ENCODE results near the gene ITPRIP. TPM values are rescaled to one million over a fixed set of nuclear protein-coding genes. Genes with fewer than 3 reads are reported as not detected.

Gene ITPRIP
- total RNA-seq, 2 experiments from 2014 or later: 26.6 to 27.1 TPM

GRCh38 chr10:104303594-104304355, 34.5 kb downstream of the ITPRIP start:
- Mint-ChIP-seq H3K27me3 (ENCODE audit: low read depth) (peaks cover 4% of the 10 kb centered on the region), H3K4me3 (no peak overlapping the region), H3K27ac (peak overlapping the region; percentile 64), H3K9me3 (ENCODE audit: insufficient read depth) (peaks cover 18% of the 10 kb centered on the region), H3K4me1 (ENCODE audit: low read depth) (peaks cover 72% of the 10 kb centered on the region), H3K36me3 (ENCODE audit: low read depth) (peaks cover 28% of the 10 kb centered on the region)
- CTCF ChIA-PET: interaction anchor here (1.1 to 13.8 kb wide), 7 partner anchors 10 to 49 kb away, joined by 3 to 303 read pairs (median 30); partner anchors contain the start of genes CFAP58, GSTO1, GSTO2 and ITPRIP
- DNase-seq: no peak
- ATAC-seq: no peak
- POLR2A ChIA-PET: interaction anchor here (0.6 to 1.0 kb wide), 3 partner anchors 34 to 348 kb away, joined by 3 read pairs; partner anchors contain the start of gene ITPRIP

- peaks cover 4% of the 10 kb centered on the region for H3K27me3 Mint-ChIP-seq (ENCODE audit: low read depth)
- CTCF ChIA-PET: interaction anchor here (2.3 to 13.8 kb wide), 4 partner anchors 8 to 48 kb away, joined by 8 to 303 read pairs (median 128); partner anchors contain the start of genes CFAP58, GSTO2 and ITPRIP
- peaks cover 56% of the 10 kb centered on the region for H3K4me1 Mint-ChIP-seq (ENCODE audit: low read depth)
- H3K9me3 Mint-ChIP-seq (ENCODE audit: insufficient read depth): peaks cover 18% of the 10 kb centered on the region
- POLR2A ChIA-PET: no interaction called here
- DNase-seq (no peak), ATAC-seq (no peak)
- H3K36me3 Mint-ChIP-seq (ENCODE audit: low read depth): peaks cover 18% of the 10 kb centered on the region
- H3K27ac Mint-ChIP-seq: no peak overlapping the region
- H3K4me3 Mint-ChIP-seq: no peak overlapping the region
Observed at GRCh38 chr10:104301907-104302690, 36.2 kb downstream of the ITPRIP start.

GRCh38 chr10:104300736-104301292, 37.5 kb downstream of the ITPRIP start:
- DNase-seq (peak; percentile 53), ATAC-seq (peak; percentile 40)
- H3K27ac Mint-ChIP-seq: peak overlapping the region; percentile 84
- peaks cover 18% of the 10 kb centered on the region for H3K36me3 Mint-ChIP-seq (ENCODE audit: low read depth)
- ChIA-PET CTCF (interaction anchor here (2.7 to 4.0 kb wide), 3 partner anchors 10 to 51 kb away, joined by 11 to 46 read pairs (median 43); partner anchors contain the start of gene CFAP58), POLR2A (interaction anchor here (0.8 to 1.0 kb wide), 2 partner anchors 21 to 1766 kb away, joined by 3 read pairs; no protein-coding TSS in a partner anchor)
- H3K4me1 Mint-ChIP-seq (ENCODE audit: low read depth): peaks cover 43% of the 10 kb centered on the region
- peaks cover 18% of the 10 kb centered on the region for H3K9me3 Mint-ChIP-seq (ENCODE audit: insufficient read depth)
- H3K27me3 Mint-ChIP-seq (ENCODE audit: low read depth): peaks cover 2% of the 10 kb centered on the region
- H3K4me3 Mint-ChIP-seq: no peak overlapping the region

GRCh38 chr10:104300002-104300735, 38.1 kb downstream of the ITPRIP start:
- CTCF ChIA-PET: interaction anchor here (1.0 to 4.0 kb wide), 5 partner anchors 10 to 51 kb away, joined by 3 to 46 read pairs (median 11); partner anchors contain the start of gene CFAP58
- H3K27ac Mint-ChIP-seq: peak overlapping the region; percentile 84
- ATAC-seq (no peak), DNase-seq (no peak)
- H3K4me3 Mint-ChIP-seq: no peak overlapping the region
- peaks cover 18% of the 10 kb centered on the region for H3K36me3 Mint-ChIP-seq (ENCODE audit: low read depth)
- H3K27me3 Mint-ChIP-seq (ENCODE audit: low read depth): peaks cover 4% of the 10 kb centered on the region
- peaks cover 39% of the 10 kb centered on the region for H3K4me1 Mint-ChIP-seq (ENCODE audit: low read depth)
- H3K9me3 Mint-ChIP-seq (ENCODE audit: insufficient read depth): peaks cover 18% of the 10 kb centered on the region
- POLR2A ChIA-PET: interaction anchor here (1.0 to 1.3 kb wide), 2 partner anchors 11 to 22 kb away, joined by 3 read pairs; no protein-coding TSS in a partner anchor

- H3K4me3 Mint-ChIP-seq: no peak overlapping the region
- CTCF ChIA-PET: interaction anchor here (0.9 to 4.0 kb wide), 9 partner anchors 9 to 52 kb away, joined by 3 to 46 read pairs (median 4); partner anchors contain the start of gene CFAP58
- H3K27me3 Mint-ChIP-seq (ENCODE audit: low read depth): peaks cover 10% of the 10 kb centered on the region
- peaks cover 18% of the 10 kb centered on the region for H3K36me3 Mint-ChIP-seq (ENCODE audit: low read depth)
- DNase-seq: no peak
- H3K9me3 Mint-ChIP-seq (ENCODE audit: insufficient read depth): peaks cover 18% of the 10 kb centered on the region
- no peak for ATAC-seq
- no peak overlapping the region for H3K27ac Mint-ChIP-seq
- peaks cover 32% of the 10 kb centered on the region for H3K4me1 Mint-ChIP-seq (ENCODE audit: low read depth)
- POLR2A ChIA-PET: interaction anchor here (0.5 to 1.6 kb wide), 4 partner anchors 12 to 39 kb away, joined by 3 to 4 read pairs (median 3); partner anchors contain the start of gene ITPRIP
Observed at GRCh38 chr10:104299031-104299904, 39.0 kb downstream of the ITPRIP start.

- ATAC-seq: no peak
- DNase-seq: peak; percentile 48
- CTCF ChIA-PET: interaction anchor here (0.8 to 9.2 kb wide), 8 partner anchors 7 to 54 kb away, joined by 3 to 368 read pairs (median 4); partner anchors contain the start of gene CFAP58
- POLR2A ChIA-PET: interaction anchor here (1.6 kb wide), 1 partner anchor 40 kb away, joined by 4 read pairs; the partner anchor contains the start of gene ITPRIP
- H3K4me1 Mint-ChIP-seq (ENCODE audit: low read depth): peaks cover 20% of the 10 kb centered on the region
- peaks cover 9% of the 10 kb centered on the region for H3K36me3 Mint-ChIP-seq (ENCODE audit: low read depth)
- no peak overlapping the region for H3K27ac Mint-ChIP-seq
- peaks cover 14% of the 10 kb centered on the region for H3K9me3 Mint-ChIP-seq (ENCODE audit: insufficient read depth)
- H3K27me3 Mint-ChIP-seq (ENCODE audit: low read depth): peaks cover 11% of the 10 kb centered on the region
- no peak overlapping the region for H3K4me3 Mint-ChIP-seq
Observed at GRCh38 chr10:104297697-104298660, 40.3 kb downstream of the ITPRIP start.

- POLR2A ChIA-PET: interaction anchor here (0.7 kb wide), 1 partner anchor 14 kb away, joined by 3 read pairs; no protein-coding TSS in a partner anchor
- Mint-ChIP-seq H3K36me3 (ENCODE audit: low read depth) (peaks cover 3% of the 10 kb centered on the region), H3K27me3 (ENCODE audit: low read depth) (peaks cover 11% of the 10 kb centered on the region), H3K27ac (peak overlapping the region; percentile 11), H3K4me3 (no peak overlapping the region), H3K4me1 (ENCODE audit: low read depth) (peaks cover 22% of the 10 kb centered on the region), H3K9me3 (ENCODE audit: insufficient read depth) (peaks cover 3% of the 10 kb centered on the region)
- DNase-seq (no peak), ATAC-seq (no peak)
- CTCF ChIA-PET: interaction anchor here (1.2 to 9.2 kb wide), 5 partner anchors 9 to 53 kb away, joined by 5 to 368 read pairs (median 14); partner anchors contain the start of gene CFAP58
Observed at GRCh38 chr10:104296687-104297436, 41.4 kb downstream of the ITPRIP start.

GRCh38 chr10:104293781-104294321, 44.4 kb downstream of the ITPRIP start:
- Mint-ChIP-seq H3K9me3 (ENCODE audit: insufficient read depth) (no peaks in the 10 kb centered on the region), H3K4me3 (no peak overlapping the region), H3K27ac (no peak overlapping the region), H3K27me3 (ENCODE audit: low read depth) (peaks cover 28% of the 10 kb centered on the region), H3K4me1 (ENCODE audit: low read depth) (peaks cover 13% of the 10 kb centered on the region), H3K36me3 (ENCODE audit: low read depth) (no peaks in the 10 kb centered on the region)
- DNase-seq: no peak
- ChIA-PET CTCF (interaction anchor here (1.0 to 12.0 kb wide), 6 partner anchors 12 to 56 kb away, joined by 3 to 368 read pairs (median 100); partner anchors contain the start of genes CFAP58, GSTO2 and ITPRIP), POLR2A (interaction anchor here (1.3 kb wide), 1 partner anchor 57 kb away, joined by 4 read pairs; no protein-coding TSS in a partner anchor)
- no peak for ATAC-seq

Data from activated CD8-positive, alpha-beta T cell treated with anti-CD3 and anti-CD28 coated beads, Interleukin-2, amount 10 ng/mL, durations not matched to agents 7 days and 5 days (primary cell).